Astrocyte (in vitro differentiated cells and primary cell): ENCODE results near the gene TMEM154. TPM values are rescaled to one million over a fixed set of nuclear protein-coding genes. Genes with fewer than 3 reads are reported as not detected.

Experiments used
- DNase-seq: peaks from one replicate; pipeline ENCODE4 v3.0.0-alpha.2; 2010; ENCODE audit warnings: low read depth
- FAIRE-seq: peaks from 2 replicates; lab custom pipeline; 2011; peaks lifted over from hg19 to GRCh38; lab: Jason Lieb, UNC
- H2AFZ ChIP-seq: 2 replicates; pipeline ENCODE4 v1.6.0; 2012; ENCODE audit warnings: low read depth, low read length, inconsistent platforms
- H3K27ac ChIP-seq: 2 replicates; pipeline ENCODE4 v1.5.1; 2011; ENCODE audit warnings: low read depth, low read length, inconsistent platforms
- H3K27me3 ChIP-seq: 2 replicates; pipeline ENCODE4 v1.6.0; 2011; ENCODE audit warnings: low read length, inconsistent platforms; ENCODE audit not compliant: insufficient read depth
- H3K36me3 ChIP-seq: 2 replicates; pipeline ENCODE4 v1.5.1; 2011; ENCODE audit warnings: low read length, inconsistent platforms; ENCODE audit not compliant: insufficient read depth
- H3K4me1 ChIP-seq: 2 replicates; pipeline ENCODE4 v1.5.1; 2011; ENCODE audit warnings: low read length, inconsistent platforms; ENCODE audit not compliant: insufficient read depth
- H3K4me2 ChIP-seq: 2 replicates; pipeline ENCODE4 v1.6.0; 2012; ENCODE audit warnings: low read length, inconsistent platforms
- H3K4me3 ChIP-seq: 2 replicates; pipeline ENCODE4 v1.5.1; 2011; ENCODE audit warnings: low read depth, mild to moderate bottlenecking, low read length, inconsistent platforms; ENCODE audit not compliant: insufficient read depth
- H3K79me2 ChIP-seq: 2 replicates; pipeline ENCODE4 v1.6.0; 2012; ENCODE audit warnings: mild to moderate bottlenecking, low read length, inconsistent platforms; ENCODE audit not compliant: insufficient read depth
- H3K9ac ChIP-seq: 2 replicates; pipeline ENCODE4 v1.6.0; 2012; ENCODE audit warnings: mild to moderate bottlenecking, low read length, inconsistent platforms
- H3K9me3 ChIP-seq: 2 replicates; pipeline ENCODE4 v1.5.1; 2012; ENCODE audit warnings: low read depth, mild to moderate bottlenecking, low read length, inconsistent platforms; ENCODE audit not compliant: insufficient read depth
- H4K20me1 ChIP-seq: 2 replicates; pipeline ENCODE4 v1.6.0; 2012; ENCODE audit warnings: low read length, inconsistent platforms; ENCODE audit not compliant: insufficient read depth
- H3K27ac Mint-ChIP-seq: one replicate; pipeline ENCODE4 v1.8.0; 2021; ENCODE audit warnings: mild to moderate bottlenecking, mixed read lengths; ENCODE audit not compliant: unreplicated experiment
- H3K27me3 Mint-ChIP-seq: one replicate; pipeline ENCODE4 v1.8.0; 2021; ENCODE audit warnings: low read depth, mixed read lengths; ENCODE audit not compliant: unreplicated experiment
- H3K36me3 Mint-ChIP-seq: one replicate; pipeline ENCODE4 v1.8.0; 2021; ENCODE audit warnings: low read depth, mixed read lengths; ENCODE audit not compliant: unreplicated experiment
- H3K4me1 Mint-ChIP-seq: one replicate; pipeline ENCODE4 v1.8.0; 2021; ENCODE audit warnings: low read depth, mixed read lengths; ENCODE audit not compliant: unreplicated experiment
- H3K4me3 Mint-ChIP-seq: one replicate; pipeline ENCODE4 v1.8.0; 2021; ENCODE audit warnings: mild to moderate bottlenecking, moderate library complexity, mixed read lengths; ENCODE audit not compliant: unreplicated experiment
- H3K9me3 Mint-ChIP-seq: one replicate; pipeline ENCODE4 v1.8.0; 2021; ENCODE audit warnings: mild to moderate bottlenecking, mixed read lengths; ENCODE audit not compliant: unreplicated experiment
- EZH2 ChIP-seq: IDR thresholded peaks from 2 replicates; pipeline ENCODE4 v1.6.1; 2012; ENCODE audit warnings: mild to moderate bottlenecking, low read length, inconsistent platforms; ENCODE audit not compliant: insufficient read depth
- total RNA-seq: library from RNA; stranded (reverse); gene quantifications from 2 replicates; pipeline ENCODE4 v1.2.1, GENCODE V29; 2021
- TF ChIP-seq, protein P1 (sequence below): IDR thresholded peaks from 2 replicates; pipeline ENCODE4 v1.5.1; 2011; ENCODE audit warnings: low read depth, mild to moderate bottlenecking, inconsistent platforms, low read length, moderate library complexity; ENCODE audit not compliant: insufficient read depth

The TMEM154 gene
- total RNA-seq, 1 donor from 2014 or later: 13.2 TPM

DNA sequence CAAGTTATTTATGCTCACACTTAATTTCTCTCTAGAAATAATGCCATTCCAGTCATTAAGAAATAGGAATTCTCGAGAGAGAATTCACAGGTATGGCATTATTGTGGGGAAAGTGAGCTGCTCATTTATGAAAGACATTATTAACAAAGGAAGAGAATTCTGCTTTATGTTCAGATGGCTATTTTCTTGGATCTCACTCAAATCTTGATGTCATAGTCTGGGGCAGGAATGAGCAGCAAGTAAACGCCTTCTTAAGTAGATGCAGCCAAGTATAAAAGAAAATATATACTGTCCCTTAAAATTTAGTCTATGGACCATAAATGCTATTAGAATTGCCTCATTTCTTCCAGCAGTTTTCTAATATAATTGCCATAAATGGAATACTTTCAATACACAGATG is 85.7 kb downstream of the TMEM154 start:
- no peaks in the 10 kb centered on the region for H3K27me3 Mint-ChIP-seq
- no peak for DNase-seq
- H3K4me3 Mint-ChIP-seq: no peak overlapping the region
- Histone ChIP-seq H3K4me3 (no peak overlapping the region), H3K9ac (no peak overlapping the region), H3K27ac (no peak overlapping the region), H3K9me3 (no peaks in the 10 kb centered on the region), H3K4me2 (no peak overlapping the region), H3K36me3 (no peaks in the 10 kb centered on the region), H3K79me2 (no peaks in the 10 kb centered on the region), H3K27me3 (no peaks in the 10 kb centered on the region), H3K4me1 (peaks cover 13% of the 10 kb centered on the region), H2AFZ (no peak overlapping the region), H4K20me1 (no peaks in the 10 kb centered on the region)
- no peak for TF ChIP-seq EZH2
- TF ChIP-seq, protein P1, sequence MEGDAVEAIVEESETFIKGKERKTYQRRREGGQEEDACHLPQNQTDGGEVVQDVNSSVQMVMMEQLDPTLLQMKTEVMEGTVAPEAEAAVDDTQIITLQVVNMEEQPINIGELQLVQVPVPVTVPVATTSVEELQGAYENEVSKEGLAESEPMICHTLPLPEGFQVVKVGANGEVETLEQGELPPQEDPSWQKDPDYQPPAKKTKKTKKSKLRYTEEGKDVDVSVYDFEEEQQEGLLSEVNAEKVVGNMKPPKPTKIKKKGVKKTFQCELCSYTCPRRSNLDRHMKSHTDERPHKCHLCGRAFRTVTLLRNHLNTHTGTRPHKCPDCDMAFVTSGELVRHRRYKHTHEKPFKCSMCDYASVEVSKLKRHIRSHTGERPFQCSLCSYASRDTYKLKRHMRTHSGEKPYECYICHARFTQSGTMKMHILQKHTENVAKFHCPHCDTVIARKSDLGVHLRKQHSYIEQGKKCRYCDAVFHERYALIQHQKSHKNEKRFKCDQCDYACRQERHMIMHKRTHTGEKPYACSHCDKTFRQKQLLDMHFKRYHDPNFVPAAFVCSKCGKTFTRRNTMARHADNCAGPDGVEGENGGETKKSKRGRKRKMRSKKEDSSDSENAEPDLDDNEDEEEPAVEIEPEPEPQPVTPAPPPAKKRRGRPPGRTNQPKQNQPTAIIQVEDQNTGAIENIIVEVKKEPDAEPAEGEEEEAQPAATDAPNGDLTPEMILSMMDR: no peak
- no peak for FAIRE-seq
- H3K36me3 Mint-ChIP-seq: no peaks in the 10 kb centered on the region
- H3K9me3 Mint-ChIP-seq: no peaks in the 10 kb centered on the region
- no peak overlapping the region for H3K27ac Mint-ChIP-seq
- peaks cover 20% of the 10 kb centered on the region for H3K4me1 Mint-ChIP-seq

DNA sequence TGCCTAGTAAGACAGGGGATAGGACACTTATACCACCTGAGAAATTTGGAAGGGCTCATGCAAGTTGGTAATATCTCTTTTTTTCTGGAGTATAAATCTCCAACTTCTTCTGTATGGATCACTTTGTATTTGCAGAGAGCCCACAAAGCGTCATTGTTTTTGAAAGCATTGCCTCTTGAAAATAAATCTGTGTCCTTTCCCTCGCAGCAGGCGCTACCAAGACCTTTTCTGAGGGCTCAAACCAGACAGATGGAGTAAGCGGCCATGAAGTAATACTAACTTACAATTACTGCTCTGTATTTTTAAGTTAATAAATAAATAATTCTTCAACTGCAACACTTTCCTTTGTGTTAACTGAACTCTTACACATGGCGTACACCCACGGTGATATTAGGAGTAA is 87.9 kb downstream of the TMEM154 start:
- peaks cover 3% of the 10 kb centered on the region for H3K27me3 Mint-ChIP-seq
- TF ChIP-seq, protein P1: no peak
- no peak for TF ChIP-seq EZH2
- no peak overlapping the region for H3K4me3 Mint-ChIP-seq
- no peak overlapping the region for H3K4me3 ChIP-seq
- H3K9me3 Mint-ChIP-seq: no peaks in the 10 kb centered on the region
- H3K27ac Mint-ChIP-seq: no peak overlapping the region
- no peaks in the 10 kb centered on the region for H3K79me2 ChIP-seq
- no peaks in the 10 kb centered on the region for H3K9me3 ChIP-seq
- peak overlapping the region; percentile 64 for H2AFZ ChIP-seq
- peaks cover 25% of the 10 kb centered on the region for H3K4me1 Mint-ChIP-seq
- peak overlapping the region; percentile 78 for H3K4me2 ChIP-seq
- no peaks in the 10 kb centered on the region for H3K36me3 Mint-ChIP-seq
- no peak for FAIRE-seq
- DNase-seq: no peak
- H3K27me3 ChIP-seq: no peaks in the 10 kb centered on the region
- H4K20me1 ChIP-seq: no peaks in the 10 kb centered on the region
- H3K9ac ChIP-seq: no peak overlapping the region
- H3K27ac ChIP-seq: no peak overlapping the region
- peaks cover 13% of the 10 kb centered on the region for H3K4me1 ChIP-seq
- H3K36me3 ChIP-seq: no peaks in the 10 kb centered on the region

DNA sequence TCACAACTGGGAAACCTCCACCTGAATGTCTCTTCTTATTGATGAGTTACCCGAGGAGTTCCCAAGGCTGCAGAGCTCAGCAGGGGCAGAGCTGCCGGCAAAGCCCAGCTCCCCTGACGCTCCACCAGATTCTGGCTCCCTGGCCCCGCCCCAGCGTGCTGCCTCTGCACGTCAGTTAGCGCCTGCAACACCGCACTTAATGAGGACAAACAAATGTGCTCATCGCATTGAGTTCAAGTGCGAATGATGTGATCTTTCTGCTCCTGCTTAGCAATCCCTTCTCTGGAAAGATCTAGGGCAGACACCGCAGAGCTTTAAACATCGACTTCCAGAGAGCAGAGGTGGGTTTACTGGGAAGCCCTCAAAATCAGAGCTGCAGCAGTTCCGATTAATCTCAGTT is 88.4 kb downstream of the TMEM154 start:
- Histone ChIP-seq H3K27me3 (no peaks in the 10 kb centered on the region), H3K4me3 (no peak overlapping the region), H3K27ac (no peak overlapping the region), H4K20me1 (no peaks in the 10 kb centered on the region), H3K9ac (no peak overlapping the region), H3K79me2 (no peaks in the 10 kb centered on the region), H3K36me3 (no peaks in the 10 kb centered on the region), H3K9me3 (no peaks in the 10 kb centered on the region), H3K4me1 (peaks cover 13% of the 10 kb centered on the region), H2AFZ (peak overlapping the region; percentile 64), H3K4me2 (peak overlapping the region; percentile 78)
- DNase-seq (peak; percentile 47), FAIRE-seq (no peak)
- Mint-ChIP-seq H3K27ac (peak overlapping the region; percentile 83), H3K9me3 (peaks cover 4% of the 10 kb centered on the region), H3K27me3 (peaks cover 3% of the 10 kb centered on the region), H3K4me1 (peaks cover 25% of the 10 kb centered on the region), H3K4me3 (peak overlapping the region; percentile 54), H3K36me3 (no peaks in the 10 kb centered on the region)
- TF ChIP-seq EZH2: no peak
- TF ChIP-seq, protein P1: no peak
